BLaER1 treated with 17β-estradiol and CSF1 and Interleukin-3, amounts not matched to agents 10 nM and 100 nM (cell line): ENCODE data around the gene PRKCH.

Source experiments
- H3K27ac ChIP-seq, 11 experiments: shearing (Covaris generic); formaldehyde crosslinking; 2 replicates each; pipeline ENCODE4 v1.8.1; 2022
- H3K27me3 ChIP-seq, 11 experiments: shearing (Covaris generic); formaldehyde crosslinking; 2 replicates each; pipeline ENCODE4 v1.8.1; 2022
- H3K36me3 ChIP-seq, 11 experiments: shearing (Covaris generic); formaldehyde crosslinking; 2 replicates each; pipeline ENCODE4 v1.8.1; 2022
- H3K4me1 ChIP-seq, 10 experiments: shearing (Covaris generic); formaldehyde crosslinking; 2 replicates each; pipeline ENCODE4 v1.8.1; 2022
- H3K4me2 ChIP-seq, 11 experiments: shearing (Covaris generic); formaldehyde crosslinking; 2 replicates each; pipeline ENCODE4 v1.8.1; 2022
- H3K4me3 ChIP-seq, 10 experiments: shearing (Covaris generic); formaldehyde crosslinking; 2 replicates each; pipeline ENCODE4 v1.8.1; 2022
- H3K9ac ChIP-seq, 11 experiments: shearing (Covaris generic); formaldehyde crosslinking; 2 replicates each; pipeline ENCODE4 v1.8.1; 2022
- H3K9me3 ChIP-seq, 11 experiments: shearing (Covaris generic); formaldehyde crosslinking; replicated peaks in 1 of 11; 2 replicates each; pipeline ENCODE4 v1.8.1; 2022
- H4K20me1 ChIP-seq, 11 experiments: shearing (Covaris generic); formaldehyde crosslinking; 2 replicates each; pipeline ENCODE4 v1.8.1; 2022
- Cebpa-rat ChIP-seq, 11 experiments: shearing (Covaris generic); IDR thresholded peaks; 2 replicates each; pipeline ENCODE4 v1.8.1; 2022

The PRKCH gene

GRCh38 chr14:61545726-61546455 is 224.5 kb downstream of the PRKCH start:
- no peaks in the 10 kb centered on the region for H3K27me3 ChIP-seq
- peaks cover 0 to 26% (median 0%) of the 10 kb centered on the region in 11 experiments; a peak in 5 of 22 replicates for H3K9me3 ChIP-seq
- peak overlapping the region in 3 of 11 experiments; percentile 57 to 95 (median 92); a peak in 5 of 22 replicates for H3K4me2 ChIP-seq
- no peak overlapping the region for H3K4me3 ChIP-seq
- H3K9ac ChIP-seq, result no peak overlapping the region
- H4K20me1 ChIP-seq, result no peaks in the 10 kb centered on the region
- H3K4me1 ChIP-seq, result peaks cover 16 to 69% (median 30%) of the 10 kb centered on the region in 10 experiments
- H3K27ac ChIP-seq, result peak overlapping the region in 1 of 11 experiments; percentile 3; a peak in 2 of 22 replicates
- peaks cover 0 to 54% (median 28%) of the 10 kb centered on the region in 11 experiments; a peak in 15 of 22 replicates for H3K36me3 ChIP-seq
- no peak for TF ChIP-seq Cebpa-rat (IDR thresholded peaks at IDR 0.05)

- H4K20me1 ChIP-seq, result no peaks in the 10 kb centered on the region
- H3K27me3 ChIP-seq, result no peaks in the 10 kb centered on the region
- H3K9ac ChIP-seq, result no peak overlapping the region
- peak overlapping the region in 10 of 11 experiments; percentile 1 to 93 (median 38); a peak in 16 of 22 replicates for H3K27ac ChIP-seq
- H3K4me3 ChIP-seq, result no peak overlapping the region
- H3K4me1 ChIP-seq, result peaks cover 31 to 85% (median 46%) of the 10 kb centered on the region in 10 experiments
- peaks cover 0 to 26% (median 0%) of the 10 kb centered on the region in 11 experiments; a peak in 5 of 22 replicates for H3K9me3 ChIP-seq
- H3K36me3 ChIP-seq, result peaks cover 0 to 56% (median 28%) of the 10 kb centered on the region in 11 experiments; a peak in 15 of 22 replicates
- TF ChIP-seq Cebpa-rat (IDR thresholded peaks at IDR 0.05), result no peak
- peak overlapping the region in 10 of 11 experiments; percentile 15 to 95 (median 27); a peak in 15 of 22 replicates for H3K4me2 ChIP-seq
Measured at GRCh38 chr14:61547186-61548069, 226.0 kb downstream of the PRKCH start.

- peaks cover 0 to 53% (median 28%) of the 10 kb centered on the region in 11 experiments; a peak in 15 of 22 replicates for H3K36me3 ChIP-seq
- no peaks in the 10 kb centered on the region for H4K20me1 ChIP-seq
- H3K9me3 ChIP-seq, result peaks cover 0 to 26% (median 0%) of the 10 kb centered on the region in 11 experiments; a peak in 5 of 22 replicates
- no peak overlapping the region; a peak in 1 of 22 replicates for H3K9ac ChIP-seq
- H3K4me1 ChIP-seq, result peaks cover 51 to 96% (median 66%) of the 10 kb centered on the region in 10 experiments
- H3K27me3 ChIP-seq, result no peaks in the 10 kb centered on the region
- no peak for TF ChIP-seq Cebpa-rat (IDR thresholded peaks at IDR 0.05)
- peak overlapping the region in 4 of 11 experiments; percentile 5 to 95 (median 72); a peak in 7 of 22 replicates for H3K4me2 ChIP-seq
- H3K4me3 ChIP-seq, result no peak overlapping the region
- H3K27ac ChIP-seq, result peak overlapping the region in 4 of 11 experiments; percentile 15 to 97 (median 91); a peak in 5 of 22 replicates
Measured at GRCh38 chr14:61549425-61549824, 228.0 kb downstream of the PRKCH start.

GRCh38 chr14:61551384-61551783 is 230.0 kb downstream of the PRKCH start:
- peak overlapping the region in 10 of 11 experiments; percentile 74 to 88 (median 81); a peak in 13 of 22 replicates for H3K9ac ChIP-seq
- H3K27ac ChIP-seq, result peak overlapping the region; percentile 89 to 98 (median 92)
- no peaks in the 10 kb centered on the region for H3K27me3 ChIP-seq
- no peak overlapping the region for H3K4me3 ChIP-seq
- peaks cover 0 to 26% (median 0%) of the 10 kb centered on the region in 11 experiments; a peak in 5 of 22 replicates for H3K9me3 ChIP-seq
- peak overlapping the region; percentile 76 to 96 (median 88) for H3K4me2 ChIP-seq
- no peak for TF ChIP-seq Cebpa-rat (IDR thresholded peaks at IDR 0.05)
- H4K20me1 ChIP-seq, result no peaks in the 10 kb centered on the region
- peaks cover 0 to 50% (median 28%) of the 10 kb centered on the region in 11 experiments; a peak in 15 of 22 replicates for H3K36me3 ChIP-seq
- peaks cover 71 to 99% (median 84%) of the 10 kb centered on the region in 10 experiments for H3K4me1 ChIP-seq

GRCh38 chr14:61552241-61552640 is 230.9 kb downstream of the PRKCH start:
- no peak for TF ChIP-seq Cebpa-rat (IDR thresholded peaks at IDR 0.05)
- peak overlapping the region; percentile 74 to 88 (median 81) for H3K9ac ChIP-seq
- peak overlapping the region in 3 of 10 experiments; percentile 6 to 49 (median 32); a peak in 2 of 20 replicates for H3K4me3 ChIP-seq
- peak overlapping the region; percentile 89 to 98 (median 92) for H3K27ac ChIP-seq
- H3K9me3 ChIP-seq, result peaks cover 0 to 26% (median 0%) of the 10 kb centered on the region in 11 experiments; a peak in 5 of 22 replicates
- no peaks in the 10 kb centered on the region for H3K27me3 ChIP-seq
- H3K36me3 ChIP-seq, result peaks cover 0 to 46% (median 28%) of the 10 kb centered on the region in 11 experiments; a peak in 15 of 22 replicates
- H3K4me2 ChIP-seq, result peak overlapping the region; percentile 76 to 96 (median 88)
- H3K4me1 ChIP-seq, result peaks cover 79 to 99% (median 86%) of the 10 kb centered on the region in 10 experiments
- H4K20me1 ChIP-seq, result no peaks in the 10 kb centered on the region

GRCh38 chr14:61553730-61554641 is 232.6 kb downstream of the PRKCH start:
- Histone ChIP-seq H3K9ac (peak overlapping the region; percentile 74 to 88 (median 81)), H3K9me3 (peaks cover 0 to 10% (median 0%) of the 10 kb centered on the region in 11 experiments; a peak in 5 of 22 replicates), H3K36me3 (peaks cover 0 to 29% (median 12%) of the 10 kb centered on the region in 11 experiments; a peak in 14 of 22 replicates), H3K4me3 (peak overlapping the region in 3 of 10 experiments; percentile 2 to 26 (median 7); a peak in 1 of 20 replicates), H3K4me1 (peaks cover 85 to 99% (median 91%) of the 10 kb centered on the region in 10 experiments), H3K27ac (peak overlapping the region; percentile 89 to 98 (median 92)), H3K27me3 (no peaks in the 10 kb centered on the region), H4K20me1 (no peaks in the 10 kb centered on the region), H3K4me2 (peak overlapping the region; percentile 76 to 96 (median 88))
- TF ChIP-seq Cebpa-rat (IDR thresholded peaks at IDR 0.05), result no peak

- Histone ChIP-seq H3K4me2 (peak overlapping the region; percentile 76 to 96 (median 88)), H3K4me1 (peaks cover 98 to 100% (median 99%) of the 10 kb centered on the region in 10 experiments), H3K9ac (peak overlapping the region in 2 of 11 experiments; percentile 6 to 81; a peak in 1 of 22 replicates), H3K27me3 (no peaks in the 10 kb centered on the region), H3K36me3 (peaks cover 0 to 16% (median 0%) of the 10 kb centered on the region in 11 experiments; a peak in 8 of 22 replicates), H3K4me3 (no peak overlapping the region), H3K9me3 (peaks cover 0 to 4% (median 0%) of the 10 kb centered on the region in 11 experiments; a peak in 1 of 22 replicates), H4K20me1 (no peaks in the 10 kb centered on the region), H3K27ac (peak overlapping the region; percentile 89 to 98 (median 92))
- TF ChIP-seq Cebpa-rat (IDR thresholded peaks at IDR 0.05), result no peak
Measured at GRCh38 chr14:61555056-61555838, 233.9 kb downstream of the PRKCH start.
